Adrenal gland (tissue), 5 donors: ENCODE measurements around the gene ICE1.

ENCODE experiments used
- POLR2A ChIP-seq, 2 donors: fragments of 450-650 bp; IDR thresholded peaks; one replicate each; pipeline ENCODE4 v1.6.1; 2017; ENCODE audit warnings: antibody characterized with exemption in 2 of 2, mild to moderate bottlenecking in 2 of 2, moderate library complexity in 1 of 2
- TF ChIP-seq, protein P1 (sequence below), 6 experiments: fragments of 450-650 bp in 4 of 6; fragments of 200-600 bp in 2 of 6; sonication (generic) in 1 of 6; IDR thresholded peaks; 1 replicate in 5 of 6; 2 replicates in 1 of 6; pipeline versions ENCODE4 v1.5.1 to v1.8.0; 2016 to 2021; ENCODE audit warnings: antibody characterized with exemption in 6 of 6, mild to moderate bottlenecking in 2 of 6, moderate library complexity in 1 of 6
- donor health status: DM: no; HTN: no; CAD: no.

DNA sequence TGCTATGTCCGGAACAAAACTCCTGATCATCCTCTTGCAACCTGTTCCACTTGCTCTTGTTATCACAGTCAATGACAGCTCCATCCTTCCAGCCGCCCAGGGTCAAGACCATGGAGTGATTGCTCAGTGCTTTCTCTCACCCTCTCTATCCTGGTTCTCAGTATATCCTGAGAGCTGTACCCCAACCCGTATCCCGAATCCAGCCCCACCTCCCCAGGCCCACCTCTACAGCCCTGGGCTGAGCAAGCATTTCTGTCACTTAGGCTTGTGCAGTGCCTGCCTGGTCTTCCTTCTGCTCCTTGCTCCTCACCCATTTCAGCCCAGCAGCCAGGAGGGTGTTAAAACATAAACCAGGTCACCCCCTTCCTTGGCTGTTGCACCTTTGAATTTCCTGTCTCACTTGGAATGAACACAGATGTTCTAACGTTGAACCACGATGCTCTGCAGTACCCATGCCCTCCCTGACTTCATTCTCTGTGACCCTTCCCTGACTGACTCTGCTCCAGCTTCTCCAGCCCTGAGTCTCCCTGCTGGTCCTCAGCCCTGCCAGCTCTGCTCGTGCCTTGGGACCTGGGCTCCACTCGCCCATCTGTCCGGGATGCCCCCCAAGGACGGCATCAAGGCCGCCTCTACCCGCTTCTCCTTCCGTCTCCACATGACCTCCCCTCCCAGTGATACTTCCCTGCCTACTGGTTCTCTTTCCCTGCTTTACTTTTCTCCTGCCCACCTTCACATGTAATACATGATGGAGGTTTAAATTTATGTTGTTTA lies 110.0 kb downstream of the ICE1 start:
- TF ChIP-seq, protein P1, sequence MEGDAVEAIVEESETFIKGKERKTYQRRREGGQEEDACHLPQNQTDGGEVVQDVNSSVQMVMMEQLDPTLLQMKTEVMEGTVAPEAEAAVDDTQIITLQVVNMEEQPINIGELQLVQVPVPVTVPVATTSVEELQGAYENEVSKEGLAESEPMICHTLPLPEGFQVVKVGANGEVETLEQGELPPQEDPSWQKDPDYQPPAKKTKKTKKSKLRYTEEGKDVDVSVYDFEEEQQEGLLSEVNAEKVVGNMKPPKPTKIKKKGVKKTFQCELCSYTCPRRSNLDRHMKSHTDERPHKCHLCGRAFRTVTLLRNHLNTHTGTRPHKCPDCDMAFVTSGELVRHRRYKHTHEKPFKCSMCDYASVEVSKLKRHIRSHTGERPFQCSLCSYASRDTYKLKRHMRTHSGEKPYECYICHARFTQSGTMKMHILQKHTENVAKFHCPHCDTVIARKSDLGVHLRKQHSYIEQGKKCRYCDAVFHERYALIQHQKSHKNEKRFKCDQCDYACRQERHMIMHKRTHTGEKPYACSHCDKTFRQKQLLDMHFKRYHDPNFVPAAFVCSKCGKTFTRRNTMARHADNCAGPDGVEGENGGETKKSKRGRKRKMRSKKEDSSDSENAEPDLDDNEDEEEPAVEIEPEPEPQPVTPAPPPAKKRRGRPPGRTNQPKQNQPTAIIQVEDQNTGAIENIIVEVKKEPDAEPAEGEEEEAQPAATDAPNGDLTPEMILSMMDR (IDR thresholded peaks at IDR 0.05), result no peak
- no peak for TF ChIP-seq POLR2A (IDR thresholded peaks at IDR 0.05)
